Endodermal cell (in vitro differentiated cells): ENCODE measurements around the gene NAV2. TPM values are rescaled to one million over a fixed set of nuclear protein-coding genes. Genes with fewer than 3 reads are reported as not detected.

ENCODE experiments used
- DNase-seq: peaks from one replicate; pipeline ENCODE4 v3.0.0-alpha.2; 2017
- H3K27ac ChIP-seq: 2 replicates; pipeline ENCODE4 v1.5.1; 2013; ENCODE audit warnings: mild to moderate bottlenecking, low read depth, low read length, moderate library complexity
- H3K27me3 ChIP-seq: 2 replicates; pipeline ENCODE4 v1.6.1; 2013; ENCODE audit warnings: mild to moderate bottlenecking, low read length, moderate library complexity; ENCODE audit not compliant: insufficient read depth, control insufficient read depth, poor library complexity, severe bottlenecking
- H3K36me3 ChIP-seq: 2 replicates; pipeline ENCODE4 v1.7.0; 2013; ENCODE audit warnings: mild to moderate bottlenecking, low read length, moderate library complexity; ENCODE audit not compliant: control insufficient read depth, insufficient read depth
- H3K4me1 ChIP-seq: one replicate; pipeline ENCODE4 v1.7.0; 2013; ENCODE audit warnings: low read length; ENCODE audit not compliant: control insufficient read depth, insufficient read depth
- H3K4me3 ChIP-seq: 2 replicates; pipeline ENCODE4 v1.5.1; 2013; ENCODE audit warnings: mild to moderate bottlenecking, low read length, moderate library complexity
- H3K9ac ChIP-seq: 2 replicates; pipeline ENCODE4 v1.6.1; 2013; ENCODE audit warnings: mild to moderate bottlenecking, low read length, moderate library complexity; ENCODE audit not compliant: poor library complexity, severe bottlenecking; ENCODE audit errors: extremely low read depth
- H3K9me3 ChIP-seq: 2 replicates; pipeline ENCODE4 v1.6.1; 2013; ENCODE audit warnings: mild to moderate bottlenecking, low read length, moderate library complexity; ENCODE audit not compliant: control insufficient read depth
- H3K27ac Mint-ChIP-seq: 2 replicates; pipeline ENCODE4 v1.8.0; 2020; ENCODE audit warnings: mixed read lengths
- H3K27me3 Mint-ChIP-seq: 2 replicates; pipeline ENCODE4 v1.8.0; 2021; ENCODE audit warnings: mild to moderate bottlenecking, mixed read lengths; ENCODE audit not compliant: insufficient read depth
- H3K36me3 Mint-ChIP-seq: 2 replicates; pipeline ENCODE4 v1.8.0; 2020; ENCODE audit warnings: low read depth, mixed read lengths
- H3K4me1 Mint-ChIP-seq: 2 replicates; pipeline ENCODE4 v1.8.0; 2020; ENCODE audit warnings: mixed read lengths
- H3K4me3 Mint-ChIP-seq: 2 replicates; pipeline ENCODE4 v1.8.0; 2020; ENCODE audit warnings: mild to moderate bottlenecking, moderate library complexity, mixed read lengths
- H3K9me3 Mint-ChIP-seq: 2 replicates; pipeline ENCODE4 v1.8.0; 2020; ENCODE audit warnings: mild to moderate bottlenecking, mixed read lengths
- WGBS, 2 experiments: methylation state at CpG; one replicate each; pipeline versions ENCODE4 v1.1.5 to v1.1.7; 2013; ENCODE audit warnings: missing lambda C conversion rate in 2 of 2, mixed read lengths in 1 of 2; ENCODE audit not compliant: insufficient coverage in 1 of 2, insufficient read length in 1 of 2; 5-methylcytosine and 5-hydroxymethylcytosine counted together
- total RNA-seq, 2 donors: library from RNA; stranded (reverse); fragmentation: NEBNext Ultra II Directional in 1 of 2; extraction: Animal tissue kit (Norgen Biotek cat#: 25700) in 1 of 2; gene quantifications; 2 replicates in 1 of 2; 3 replicates in 1 of 2; pipeline ENCODE4 v1.2.1, GENCODE V29; 2021
- TF ChIP-seq, protein P1 (sequence below): fragments of 200-600 bp; sonication (generic); conservative IDR thresholded peaks from 2 replicates; pipeline ENCODE4 v1.5.0; 2021; ENCODE audit warnings: antibody characterized with exemption, mild to moderate bottlenecking

The NAV2 gene
- total RNA-seq, 2 donors from 2014 or later: 37.1 to 42.4 TPM

DNA sequence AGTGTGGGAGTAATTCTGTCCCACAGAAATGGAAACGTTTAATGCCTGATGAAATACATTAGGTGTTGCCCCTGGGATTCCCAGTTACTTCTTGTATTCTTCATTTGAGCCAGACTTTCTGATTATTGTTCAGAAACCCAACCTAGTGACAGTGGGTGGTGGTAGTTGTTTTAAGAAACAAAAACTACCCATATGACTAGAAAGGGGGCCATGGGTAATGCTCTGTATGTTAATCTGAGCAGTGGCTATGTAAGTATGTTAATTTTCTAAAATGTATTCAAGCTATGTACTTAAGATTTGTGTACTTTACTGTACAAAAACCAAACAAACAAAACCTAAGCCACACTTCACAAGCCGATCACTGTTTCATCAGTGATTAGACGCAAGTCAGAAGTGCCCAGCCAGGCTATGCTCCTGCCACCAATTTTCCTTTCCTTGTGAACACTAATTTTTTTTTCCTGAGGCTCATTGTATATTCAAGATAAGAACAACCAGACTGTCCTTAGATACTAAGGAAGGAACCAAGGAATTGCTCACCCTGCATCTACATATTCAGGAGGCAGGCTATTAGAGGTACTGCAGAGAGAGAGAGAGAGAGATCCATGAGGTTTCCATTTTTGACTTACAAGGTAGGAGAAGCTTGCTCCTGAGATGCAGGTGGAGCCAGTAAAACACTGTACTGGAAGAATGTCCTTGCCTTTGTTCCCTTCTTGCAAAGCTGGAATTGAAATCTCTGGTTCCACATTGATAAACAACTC, 324.9 kb downstream of the NAV2 start:
- DNase-seq: no peak
- no peaks in the 10 kb centered on the region for H3K36me3 ChIP-seq
- no peaks in the 10 kb centered on the region for H3K27me3 ChIP-seq
- no peak overlapping the region for H3K4me3 ChIP-seq
- H3K4me1 ChIP-seq: peaks cover 17% of the 10 kb centered on the region
- peaks cover 42% of the 10 kb centered on the region for H3K4me1 Mint-ChIP-seq
- H3K9me3 ChIP-seq: no peaks in the 10 kb centered on the region
- no peaks in the 10 kb centered on the region for H3K27me3 Mint-ChIP-seq
- H3K27ac Mint-ChIP-seq: no peak overlapping the region
- no peak overlapping the region for H3K27ac ChIP-seq
- no peak overlapping the region for H3K9ac ChIP-seq
- 86 to 100% methylated on average over 2 to 3 of the region's 3 CpGs for WGBS, 2 experiments
- H3K4me3 Mint-ChIP-seq: no peak overlapping the region
- peaks cover 41% of the 10 kb centered on the region for H3K36me3 Mint-ChIP-seq
- no peaks in the 10 kb centered on the region for H3K9me3 Mint-ChIP-seq
- TF ChIP-seq, protein P1, sequence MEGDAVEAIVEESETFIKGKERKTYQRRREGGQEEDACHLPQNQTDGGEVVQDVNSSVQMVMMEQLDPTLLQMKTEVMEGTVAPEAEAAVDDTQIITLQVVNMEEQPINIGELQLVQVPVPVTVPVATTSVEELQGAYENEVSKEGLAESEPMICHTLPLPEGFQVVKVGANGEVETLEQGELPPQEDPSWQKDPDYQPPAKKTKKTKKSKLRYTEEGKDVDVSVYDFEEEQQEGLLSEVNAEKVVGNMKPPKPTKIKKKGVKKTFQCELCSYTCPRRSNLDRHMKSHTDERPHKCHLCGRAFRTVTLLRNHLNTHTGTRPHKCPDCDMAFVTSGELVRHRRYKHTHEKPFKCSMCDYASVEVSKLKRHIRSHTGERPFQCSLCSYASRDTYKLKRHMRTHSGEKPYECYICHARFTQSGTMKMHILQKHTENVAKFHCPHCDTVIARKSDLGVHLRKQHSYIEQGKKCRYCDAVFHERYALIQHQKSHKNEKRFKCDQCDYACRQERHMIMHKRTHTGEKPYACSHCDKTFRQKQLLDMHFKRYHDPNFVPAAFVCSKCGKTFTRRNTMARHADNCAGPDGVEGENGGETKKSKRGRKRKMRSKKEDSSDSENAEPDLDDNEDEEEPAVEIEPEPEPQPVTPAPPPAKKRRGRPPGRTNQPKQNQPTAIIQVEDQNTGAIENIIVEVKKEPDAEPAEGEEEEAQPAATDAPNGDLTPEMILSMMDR: peak; percentile 14

DNA sequence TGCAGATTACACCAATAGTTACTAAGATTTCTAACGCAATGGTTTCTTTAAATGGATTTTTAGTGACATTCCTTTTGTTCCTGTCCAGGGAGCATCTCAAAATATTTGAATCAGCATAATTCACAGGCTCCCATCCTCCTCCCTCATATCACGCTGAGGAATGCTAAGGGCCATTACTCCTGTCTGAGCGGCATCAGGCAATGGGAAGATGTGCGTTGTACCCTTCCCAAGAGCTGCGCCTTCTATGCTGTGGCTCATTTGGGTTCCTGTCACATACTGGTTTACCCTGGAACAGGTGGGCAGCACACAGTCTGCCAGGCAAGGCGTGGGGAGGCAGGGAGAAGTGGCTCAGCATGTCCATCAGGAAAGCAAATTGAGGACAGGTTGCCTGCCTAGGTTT, 325.8 kb downstream of the NAV2 start:
- H3K4me1 Mint-ChIP-seq: peaks cover 42% of the 10 kb centered on the region
- Histone ChIP-seq H3K27me3 (no peaks in the 10 kb centered on the region), H3K36me3 (no peaks in the 10 kb centered on the region), H3K9ac (no peak overlapping the region), H3K27ac (no peak overlapping the region), H3K4me3 (no peak overlapping the region), H3K4me1 (peaks cover 19% of the 10 kb centered on the region), H3K9me3 (no peaks in the 10 kb centered on the region)
- WGBS, 2 experiments: 61 to 64% methylated on average over 6 of the region's 6 CpGs
- TF ChIP-seq, protein P1: no peak
- no peak overlapping the region for H3K27ac Mint-ChIP-seq
- no peaks in the 10 kb centered on the region for H3K27me3 Mint-ChIP-seq
- no peaks in the 10 kb centered on the region for H3K9me3 Mint-ChIP-seq
- H3K4me3 Mint-ChIP-seq: no peak overlapping the region
- peaks cover 41% of the 10 kb centered on the region for H3K36me3 Mint-ChIP-seq
- no peak for DNase-seq

DNA sequence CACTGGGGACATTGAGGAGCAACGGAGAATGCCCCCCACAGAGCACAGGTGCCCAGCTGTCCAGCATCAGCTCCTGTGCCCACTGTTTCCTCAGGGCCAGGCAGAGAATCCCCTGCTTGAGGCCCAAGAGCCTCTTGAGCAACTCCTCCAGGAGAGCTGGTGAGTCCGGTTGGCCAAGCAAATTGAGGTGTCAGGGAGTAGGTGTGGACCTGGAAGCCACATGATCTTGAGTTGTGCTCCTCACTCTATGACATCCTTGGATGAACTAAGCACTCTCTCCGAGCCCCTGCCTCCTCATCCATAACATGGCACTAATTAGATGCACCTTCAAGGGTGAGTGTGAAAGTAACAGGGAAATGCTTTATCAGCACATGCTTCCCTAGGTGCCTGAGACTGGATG, 326.3 kb downstream of the NAV2 start:
- Histone ChIP-seq H3K36me3 (no peaks in the 10 kb centered on the region), H3K27me3 (no peaks in the 10 kb centered on the region), H3K9ac (no peak overlapping the region), H3K9me3 (no peaks in the 10 kb centered on the region), H3K4me3 (no peak overlapping the region), H3K4me1 (peaks cover 19% of the 10 kb centered on the region), H3K27ac (no peak overlapping the region)
- no peaks in the 10 kb centered on the region for H3K27me3 Mint-ChIP-seq
- H3K4me3 Mint-ChIP-seq: no peak overlapping the region
- no peak for DNase-seq
- WGBS, 2 experiments: 94% methylated on average over 2 of the region's 3 CpGs
- no peaks in the 10 kb centered on the region for H3K9me3 Mint-ChIP-seq
- TF ChIP-seq, protein P1: no peak
- no peak overlapping the region for H3K27ac Mint-ChIP-seq
- peaks cover 44% of the 10 kb centered on the region for H3K36me3 Mint-ChIP-seq
- peaks cover 37% of the 10 kb centered on the region for H3K4me1 Mint-ChIP-seq
